Endothelial cell of umbilical vein (primary cell): ENCODE data around the gene PBX3. TPM values are rescaled to one million over a fixed set of nuclear protein-coding genes. Genes with fewer than 3 reads are reported as not detected.

Experiments
- BruUV-seq: library from RNA; stranded (reverse); fragments of 400-500 nt; replicated peaks from 2 replicates; lab custom pipeline; 2021; lab: Mats Ljungman, UMichigan
- CTCF ChIA-PET: fragments of 300-600, 350-600 bp; sonication (Branson Sonifier 250); formaldehyde crosslinking; loops from one replicate; lab custom pipeline; 2021; ENCODE audit warnings: antibody characterized with exemption, inconsistent platforms; lab: Charles Lee
- POLR2A ChIA-PET: fragments of 300-600, 350-600 bp; sonication (Branson Sonifier 250); formaldehyde crosslinking; loops from one replicate; lab custom pipeline; 2021; ENCODE audit warnings: antibody characterized with exemption, inconsistent platforms; lab: Charles Lee
- DNase-seq: peaks from one replicate; pipeline ENCODE4 v3.0.0-alpha.2; 2011; ENCODE audit warnings: low read depth, low spot score
- FAIRE-seq: peaks from 2 replicates; lab custom pipeline; 2011; peaks lifted over from hg19 to GRCh38; lab: Jason Lieb, UNC
- H2AFZ ChIP-seq: 2 replicates; pipeline ENCODE4 v1.6.0; 2012; ENCODE audit warnings: low read depth, low read length, control low read depth, inconsistent platforms
- H3K27ac ChIP-seq: 2 replicates; pipeline ENCODE4 v1.5.1; 2011; ENCODE audit warnings: low read depth, mild to moderate bottlenecking, control low read depth, low read length, moderate library complexity; ENCODE audit not compliant: insufficient read depth
- H3K27me3 ChIP-seq, 2 experiments: 2 replicates each; pipeline versions ENCODE4 v1.6.0 to v1.6.1; 2011; ENCODE audit warnings: low read length in 2 of 2, mixed read lengths in 1 of 2; ENCODE audit not compliant: control insufficient read depth in 2 of 2, insufficient read depth in 2 of 2
- H3K36me3 ChIP-seq, 2 experiments: 2 replicates in 1 of 2; 3 replicates in 1 of 2; pipeline ENCODE4 v1.5.1; 2011; ENCODE audit warnings: low read length in 2 of 2, mild to moderate bottlenecking in 1 of 2, moderate library complexity in 1 of 2; ENCODE audit not compliant: control insufficient read depth in 2 of 2, insufficient read depth in 2 of 2; ENCODE audit errors: extremely low read depth in 1 of 2
- H3K4me1 ChIP-seq: 3 replicates; pipeline ENCODE4 v1.5.1; 2011; ENCODE audit warnings: mild to moderate bottlenecking, low read length; ENCODE audit not compliant: control insufficient read depth, insufficient read depth; ENCODE audit errors: extremely low read depth
- H3K4me2 ChIP-seq: 2 replicates; pipeline ENCODE4 v1.6.1; 2011; ENCODE audit warnings: low read length, control low read depth, mixed read lengths; ENCODE audit not compliant: insufficient read depth
- H3K4me3 ChIP-seq, 3 experiments: fragments of 200-600 bp in 1 of 3; sonication (generic), shearing (Covaris generic) in 1 of 3; replicated peaks in 1 of 3; 2 replicates each; pipeline ENCODE4 v1.5.1; 2011 to 2016; ENCODE audit warnings: control low read depth in 3 of 3, low read length in 3 of 3, mild to moderate bottlenecking in 2 of 3, inconsistent platforms in 1 of 3, low read depth in 1 of 3, moderate library complexity in 1 of 3; ENCODE audit not compliant: insufficient read depth in 1 of 3
- H3K79me2 ChIP-seq: 2 replicates; pipeline ENCODE4 v1.6.0; 2012; ENCODE audit warnings: low read length, inconsistent platforms; ENCODE audit not compliant: control insufficient read depth, insufficient read depth
- H3K9ac ChIP-seq: replicated peaks from 2 replicates; pipeline ENCODE3; 2011; ENCODE audit warnings: low read length, control low read depth; ENCODE audit not compliant: insufficient read depth; ENCODE audit errors: extremely low read depth
- H3K9me1 ChIP-seq: replicated peaks from 3 replicates; pipeline ENCODE4 v1.6.0; 2011; ENCODE audit warnings: mild to moderate bottlenecking, low read length; ENCODE audit not compliant: control insufficient read depth, insufficient read depth; ENCODE audit errors: extremely low read depth
- H3K9me3 ChIP-seq: replicated peaks from 2 replicates; pipeline ENCODE4 v1.5.1; 2012; ENCODE audit warnings: low read length, inconsistent platforms; ENCODE audit not compliant: control insufficient read depth, insufficient read depth
- H4K20me1 ChIP-seq: replicated peaks from 2 replicates; pipeline ENCODE3; 2011; ENCODE audit warnings: mild to moderate bottlenecking, low read length; ENCODE audit not compliant: control insufficient read depth, insufficient read depth; ENCODE audit errors: extremely low read depth
- EZH2 ChIP-seq: IDR thresholded peaks from 2 replicates; pipeline ENCODE4 v1.6.1; 2012; ENCODE audit warnings: borderline replicate concordance, low read depth, mild to moderate bottlenecking, moderate library complexity, low read length, inconsistent platforms; ENCODE audit not compliant: severe bottlenecking
- FOS ChIP-seq: IDR thresholded peaks from 2 replicates; pipeline ENCODE4 v1.6.1; 2011; ENCODE audit warnings: mild to moderate bottlenecking, low read length, moderate library complexity, borderline replicate concordance; ENCODE audit not compliant: insufficient read depth
- GATA2 ChIP-seq: IDR thresholded peaks from 2 replicates; pipeline ENCODE4 v1.7.0; 2011; ENCODE audit warnings: low read depth, mild to moderate bottlenecking, moderate library complexity, mixed read lengths, low read length; ENCODE audit not compliant: insufficient read length, insufficient read depth
- JUN ChIP-seq: IDR thresholded peaks from 2 replicates; pipeline ENCODE4 v1.6.1; 2011; ENCODE audit warnings: borderline replicate concordance, low read depth; ENCODE audit not compliant: insufficient read length, insufficient read depth
- MYC ChIP-seq: IDR thresholded peaks from one replicate; pipeline ENCODE4 v1.6.1; 2011; ENCODE audit warnings: mild to moderate bottlenecking, low read depth, low read length
- POLR2A ChIP-seq: IDR thresholded peaks from 2 replicates; pipeline ENCODE4 v1.6.1; 2012; ENCODE audit warnings: low read depth, mild to moderate bottlenecking, control low read depth, low read length
- POLR2AphosphoS5 ChIP-seq: IDR thresholded peaks from 2 replicates; pipeline ENCODE4 v1.6.1; 2012; ENCODE audit warnings: low read depth, mild to moderate bottlenecking, control low read depth, low read length, moderate library complexity; ENCODE audit not compliant: insufficient read depth
- dilution Hi-C: fragments of 300-500 bp; cut with MboI; formaldehyde crosslinking; loops from one replicate; pipeline ENCODE4 v1.15.0; 2019; ENCODE audit warnings: low sequenced_read_pairs; ENCODE audit not compliant: extremely low pct_ligation_motif_present
- intact Hi-C: fragments of 100-400 bp; cut with micrococcal nuclease; formaldehyde crosslinking; loops from one replicate; pipeline ENCODE4 v1.10.0; 2022
- polyA plus RNA-seq, 4 experiments: library from polyadenylated mRNA; depleted of rRNA in 3 of 4; stranded (reverse) in 3 of 4; unstranded in 1 of 4; fragments of >200 nt; gene quantifications; 2 replicates each; pipeline versions ENCODE4 v1.2.1 to v1.2.3, GENCODE V29; 2011 to 2012; ENCODE audit warnings: missing spikeins in 1 of 4
- total RNA-seq: library from RNA; stranded (reverse); gene quantifications from 2 replicates; pipeline ENCODE4 v1.2.3, GENCODE V29; 2021
- TF ChIP-seq, protein P1 (sequence below): IDR thresholded peaks from 2 replicates; pipeline ENCODE4 v1.6.1; 2011; ENCODE audit not compliant: insufficient read depth, insufficient read length
- TF ChIP-seq, protein P2 (sequence below), 2 donors: IDR thresholded peaks; 1 replicate in 1 of 2; 2 replicates in 1 of 2; pipeline ENCODE4 v1.5.1; 2011; ENCODE audit warnings: low read length in 2 of 2, mild to moderate bottlenecking in 2 of 2, moderate library complexity in 2 of 2, control low read depth in 1 of 2, inconsistent platforms in 1 of 2, low read depth in 1 of 2; ENCODE audit not compliant: insufficient read depth in 1 of 2; ENCODE audit errors: extremely low read depth in 1 of 2

Gene PBX3
- total and polyA plus RNA-seq, 2 donors (not counting 3 experiments of a cell fraction or from before 2014, with no cell fraction given): 18.8 to 42.0 TPM

DNA sequence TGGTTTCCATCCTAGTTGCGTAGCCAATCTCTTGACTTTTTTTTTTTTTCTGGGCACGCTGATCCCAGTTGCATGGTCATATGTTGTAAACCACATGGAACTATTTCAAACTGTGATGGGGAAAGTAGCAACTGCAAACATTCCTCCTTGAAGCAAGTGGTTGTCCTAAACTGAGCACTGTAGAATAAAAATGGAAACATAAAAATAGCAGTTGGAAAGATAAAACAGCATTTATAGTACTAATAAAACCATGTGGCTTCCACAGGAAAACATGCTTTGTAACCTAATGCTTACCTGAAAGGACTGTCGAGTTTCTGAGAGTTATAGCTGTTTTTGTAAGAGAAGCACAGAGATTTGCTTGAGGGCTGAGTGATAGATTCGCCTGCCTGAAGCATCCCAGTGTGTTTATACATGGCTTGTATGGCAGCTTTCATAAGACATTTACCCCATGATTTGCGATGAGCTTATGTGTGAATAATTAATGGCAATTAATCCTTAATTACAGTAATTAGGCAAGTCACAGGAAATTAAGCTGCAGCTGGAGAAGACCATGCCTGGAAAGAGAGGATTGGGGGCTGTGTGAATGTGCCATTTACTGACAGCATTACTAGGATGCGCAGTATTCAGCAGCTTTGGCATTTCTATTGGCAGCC, 136.5 kb downstream of the PBX3 start:
- peaks cover 9% of the 10 kb centered on the region for H3K79me2 ChIP-seq
- no peak overlapping the region for H2AFZ ChIP-seq
- no TSS peak for BruUV-seq
- no peaks in the 10 kb centered on the region for H3K9me3 ChIP-seq
- ChIA-PET POLR2A (no interaction called here), CTCF (no interaction called here)
- DNase-seq (no peak), FAIRE-seq (no peak)
- H3K9me1 ChIP-seq: peaks cover 3% of the 10 kb centered on the region
- H3K4me2 ChIP-seq: no peak overlapping the region
- dilution Hi-C loops: no loop called here
- peaks cover 3% of the 10 kb centered on the region for H3K4me1 ChIP-seq
- no peak overlapping the region for H3K27ac ChIP-seq
- no peak overlapping the region for H3K9ac ChIP-seq
- no peaks in the 10 kb centered on the region for H3K36me3 ChIP-seq
- H4K20me1 ChIP-seq: no peaks in the 10 kb centered on the region
- H3K4me3 ChIP-seq: no peak overlapping the region
- no peaks in the 10 kb centered on the region for H3K27me3 ChIP-seq
- TF ChIP-seq EZH2 (no peak), MYC (no peak), JUN (no peak), FOS (no peak), GATA2 (no peak), POLR2AphosphoS5 (no peak), POLR2A (no peak)
- TF ChIP-seq, protein P1, sequence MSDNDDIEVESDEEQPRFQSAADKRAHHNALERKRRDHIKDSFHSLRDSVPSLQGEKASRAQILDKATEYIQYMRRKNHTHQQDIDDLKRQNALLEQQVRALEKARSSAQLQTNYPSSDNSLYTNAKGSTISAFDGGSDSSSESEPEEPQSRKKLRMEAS: no peak
- TF ChIP-seq, protein P2, sequence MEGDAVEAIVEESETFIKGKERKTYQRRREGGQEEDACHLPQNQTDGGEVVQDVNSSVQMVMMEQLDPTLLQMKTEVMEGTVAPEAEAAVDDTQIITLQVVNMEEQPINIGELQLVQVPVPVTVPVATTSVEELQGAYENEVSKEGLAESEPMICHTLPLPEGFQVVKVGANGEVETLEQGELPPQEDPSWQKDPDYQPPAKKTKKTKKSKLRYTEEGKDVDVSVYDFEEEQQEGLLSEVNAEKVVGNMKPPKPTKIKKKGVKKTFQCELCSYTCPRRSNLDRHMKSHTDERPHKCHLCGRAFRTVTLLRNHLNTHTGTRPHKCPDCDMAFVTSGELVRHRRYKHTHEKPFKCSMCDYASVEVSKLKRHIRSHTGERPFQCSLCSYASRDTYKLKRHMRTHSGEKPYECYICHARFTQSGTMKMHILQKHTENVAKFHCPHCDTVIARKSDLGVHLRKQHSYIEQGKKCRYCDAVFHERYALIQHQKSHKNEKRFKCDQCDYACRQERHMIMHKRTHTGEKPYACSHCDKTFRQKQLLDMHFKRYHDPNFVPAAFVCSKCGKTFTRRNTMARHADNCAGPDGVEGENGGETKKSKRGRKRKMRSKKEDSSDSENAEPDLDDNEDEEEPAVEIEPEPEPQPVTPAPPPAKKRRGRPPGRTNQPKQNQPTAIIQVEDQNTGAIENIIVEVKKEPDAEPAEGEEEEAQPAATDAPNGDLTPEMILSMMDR (IDR thresholded peaks at IDR 0.05; ENCODE audit: extremely low read depth in 1 of 2, insufficient read depth in 1 of 2, low read depth in 1 of 2, low read length in 2 of 2): no peak
- intact Hi-C loops: no loop called here
